Fibroblast of villous mesenchyme (primary cell): ENCODE measurements around the gene SLC7A6. TPM values are rescaled to one million over a fixed set of nuclear protein-coding genes. Genes with fewer than 3 reads are reported as not detected.

ENCODE experiments used
- DNase-seq: peaks from one replicate; pipeline ENCODE4 v3.0.0-alpha.2; 2010; ENCODE audit warnings: low read depth
- H3K4me3 ChIP-seq: 2 replicates; pipeline ENCODE4 v1.5.1; 2011; ENCODE audit warnings: low read depth, mild to moderate bottlenecking, low read length
- CTCF ChIP-seq: IDR thresholded peaks from 2 replicates; pipeline ENCODE4 v1.5.1; 2012; ENCODE audit warnings: low read depth, mild to moderate bottlenecking, low read length; ENCODE audit not compliant: insufficient read depth
- total RNA-seq: library from RNA; depleted of rRNA; stranded (reverse); fragments of >200 nt; gene quantifications from 2 replicates; pipeline ENCODE4 v1.2.3, GENCODE V29; 2012

SLC7A6 gene
- total RNA-seq, 1 donor, result 49.7 TPM

- no peak overlapping the region for H3K4me3 ChIP-seq
- peak; percentile 23 for DNase-seq
- no peak for TF ChIP-seq CTCF
Measured at GRCh38 chr16:68299571-68300453, 35.5 kb downstream of the SLC7A6 start.

- no peak for TF ChIP-seq CTCF
- no peak overlapping the region for H3K4me3 ChIP-seq
- DNase-seq, result no peak
Measured at GRCh38 chr16:68300734-68301459, 36.6 kb downstream of the SLC7A6 start.

GRCh38 chr16:68306633-68307032 is 42.3 kb downstream of the SLC7A6 start:
- H3K4me3 ChIP-seq, result no peak overlapping the region
- no peak for DNase-seq
- no peak for TF ChIP-seq CTCF

- H3K4me3 ChIP-seq, result peak overlapping the region; percentile 96
- no peak for TF ChIP-seq CTCF
- no peak for DNase-seq
Measured at GRCh38 chr16:68309799-68310198, 45.5 kb downstream of the SLC7A6 start.

- H3K4me3 ChIP-seq, result peak overlapping the region; percentile 96
- no peak for TF ChIP-seq CTCF
- DNase-seq, result peak; percentile 68
Measured at GRCh38 chr16:68310437-68310773, 46.1 kb downstream of the SLC7A6 start.

- H3K4me3 ChIP-seq, result peak within 1 kb of the TSS; percentile 96
- peak; percentile 92 for DNase-seq
- peak; percentile 15 for TF ChIP-seq CTCF
Measured at GRCh38 chr16:68310774-68311511, 46.6 kb downstream of the SLC7A6 start, which contains the start of the genes PRMT7 and SLC7A6OS. TSS of gene PRMT7 (plus strand) at chr16:68311019. CDS start at chr16:68315980, 4,961 bp downstream. TSS of gene SLC7A6OS (minus strand) at chr16:68310946. CDS start at chr16:68310926, 20 bp downstream.
